M059J (cell line): ENCODE results near the gene NKX2-2. TPM values are rescaled to one million over a fixed set of nuclear protein-coding genes. Genes with fewer than 3 reads are reported as not detected.

Source experiments
- DNase-seq: peaks from one replicate; pipeline ENCODE4 v3.0.0-alpha.2; 2012; ENCODE audit warnings: low read depth
- total RNA-seq: library from RNA; depleted of rRNA; stranded (reverse); fragments of >200 nt; shearing (Covaris generic); gene quantifications from 2 replicates; pipeline ENCODE4 v1.2.3, GENCODE V29; 2014

Gene NKX2-2
- total RNA-seq, 1 experiment from 2014 or later: 1.7 TPM

DNA sequence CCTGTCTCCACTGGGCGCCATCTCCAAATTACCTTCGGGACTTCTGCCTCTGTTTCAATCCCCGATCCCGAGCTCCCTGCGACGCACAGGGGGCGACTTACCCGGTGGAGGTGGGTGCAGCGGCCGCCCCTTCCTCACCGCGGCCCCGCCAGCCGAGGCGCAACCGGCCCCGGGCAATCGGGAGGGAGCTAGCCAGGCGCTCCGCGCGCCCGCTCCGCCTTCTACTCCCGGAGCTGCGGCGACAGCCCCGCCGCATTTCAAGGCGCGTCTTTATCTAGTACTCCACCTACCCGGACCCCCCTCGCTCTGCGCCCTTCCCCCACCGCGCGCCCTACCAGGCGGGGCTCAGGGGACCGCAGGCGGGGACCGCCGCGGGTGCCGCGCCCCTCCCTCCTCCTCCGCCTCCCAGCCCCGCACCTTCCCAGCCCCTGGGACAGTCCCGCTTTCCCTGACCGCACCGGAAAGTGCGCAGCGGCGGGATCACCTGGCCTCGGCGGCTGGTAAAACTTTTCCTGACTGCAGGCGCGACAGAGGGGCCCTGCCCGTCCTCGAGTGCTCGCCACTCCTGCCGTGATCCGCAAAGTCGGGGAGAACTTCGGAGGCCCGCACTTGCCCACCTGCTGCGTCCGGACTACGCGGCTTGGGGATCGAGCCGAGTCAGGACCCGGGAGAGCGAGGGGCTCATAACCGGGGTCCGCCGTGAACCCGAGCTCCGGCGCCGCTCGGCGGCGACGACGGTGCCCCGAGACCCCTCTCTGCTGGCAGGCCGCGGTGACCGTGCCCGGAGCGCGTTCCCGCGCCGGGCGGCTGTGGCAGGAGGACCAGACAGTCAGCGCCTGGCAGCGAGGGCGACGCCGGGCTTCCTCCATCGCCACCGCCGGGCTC, 8.0 kb upstream of the NKX2-2 start:
- DNase-seq: no peak

DNA sequence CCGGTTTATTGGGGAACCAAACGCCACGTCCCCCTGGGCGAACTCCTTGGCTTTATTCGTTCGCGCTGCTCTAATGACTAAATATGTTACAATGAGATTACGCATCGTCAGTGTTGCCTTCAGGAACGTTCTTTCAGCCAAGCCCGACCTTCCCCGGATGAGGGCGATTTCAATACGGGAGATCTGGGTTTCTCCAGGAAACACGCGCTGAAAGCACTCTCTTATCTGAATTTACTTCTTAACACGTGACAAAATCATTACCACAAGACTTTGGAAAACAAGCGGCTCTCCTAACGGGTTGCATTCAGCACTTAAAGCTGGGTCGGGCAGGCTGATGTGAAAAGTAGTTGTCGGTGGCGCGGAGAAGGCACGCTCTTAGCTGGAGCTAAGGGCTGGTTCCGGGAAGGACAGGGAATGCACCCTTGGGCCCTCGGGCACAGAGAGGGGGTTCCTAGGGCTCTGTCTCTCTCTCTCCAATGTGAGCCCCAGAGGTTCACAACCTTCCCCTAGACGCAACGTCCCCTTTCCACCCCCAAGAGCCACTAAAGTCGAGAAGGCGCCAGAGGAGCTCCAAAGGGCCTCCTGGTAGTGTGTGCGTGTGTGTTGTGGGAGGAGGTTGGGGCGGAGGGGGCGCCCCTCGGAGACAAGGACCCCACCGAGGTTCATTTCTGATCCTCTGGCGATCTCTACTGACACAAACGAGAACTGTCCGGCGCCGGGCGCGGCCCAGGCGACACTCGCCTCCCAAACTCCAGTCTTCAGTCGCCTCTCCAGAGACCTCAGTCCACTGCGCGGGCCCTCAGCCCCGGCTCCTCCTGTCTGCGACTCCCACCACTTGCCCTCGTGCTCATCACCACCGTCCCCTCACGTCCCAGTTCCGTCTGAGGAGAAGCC, 7.1 kb upstream of the NKX2-2 start:
- peak; percentile 55 for DNase-seq

- no peak for DNase-seq
Observed at GRCh38 chr20:21519136-21519584, 5.3 kb upstream of the NKX2-2 start.

GRCh38 chr20:21518292-21518991, 4.6 kb upstream of the NKX2-2 start:
- DNase-seq: no peak

- DNase-seq: no peak
Observed at GRCh38 chr20:21517566-21518277, 3.9 kb upstream of the NKX2-2 start.

DNA sequence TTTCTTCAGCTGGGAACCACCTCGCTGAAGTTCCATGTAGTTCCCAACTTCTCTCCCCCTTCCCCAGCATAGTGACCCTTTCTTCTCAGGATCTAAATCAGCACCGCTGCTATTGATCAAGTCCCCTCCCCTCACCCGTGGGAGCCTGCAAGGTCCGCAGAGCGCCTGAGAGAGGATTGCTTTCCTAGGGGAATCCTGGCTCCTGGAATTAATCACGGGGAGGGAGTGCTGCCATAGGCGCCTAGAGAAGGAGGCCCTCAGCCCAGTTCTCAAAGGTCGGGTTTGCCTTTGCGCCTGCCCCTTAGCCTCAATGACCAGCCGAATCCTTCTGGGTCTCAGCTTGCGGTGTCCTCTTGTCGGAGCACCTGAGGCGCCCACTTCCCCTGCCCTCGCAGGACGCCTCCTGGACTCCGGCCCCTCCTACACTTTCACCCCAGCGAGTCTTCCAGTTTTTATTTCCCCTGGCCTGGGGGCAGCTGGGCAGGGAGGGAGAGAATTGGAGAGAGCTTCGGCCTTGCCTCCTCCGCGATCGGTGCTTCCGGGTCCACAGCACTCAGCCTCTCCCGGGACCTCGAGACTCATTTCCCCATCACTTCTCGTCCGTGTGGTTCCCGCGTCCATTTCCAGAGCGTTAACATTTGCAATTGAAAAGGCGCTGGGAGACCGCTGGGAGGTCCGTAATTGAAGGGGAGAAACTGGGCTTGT, 3.1 kb upstream of the NKX2-2 start:
- DNase-seq: no peak

DNA sequence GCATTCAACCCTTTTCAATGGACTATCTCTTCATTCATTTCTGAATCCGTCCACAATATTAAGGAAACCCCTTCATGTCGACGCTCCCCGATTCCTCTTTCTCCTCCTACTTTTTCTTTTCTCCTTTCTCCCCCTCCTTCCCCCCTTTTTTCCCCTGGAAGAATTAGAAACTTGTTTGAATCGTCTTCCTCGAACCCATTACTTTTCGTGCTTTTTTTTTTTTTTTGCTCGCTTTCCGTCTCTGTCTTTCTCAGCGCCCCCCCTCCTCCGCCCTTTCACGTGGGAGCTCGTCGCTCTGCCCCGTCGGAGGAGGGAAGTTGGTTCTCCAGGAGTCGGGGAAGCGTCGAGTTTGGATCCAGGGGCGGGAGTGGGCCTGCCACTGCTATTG, 2.3 kb upstream of the NKX2-2 start:
- no peak for DNase-seq

GRCh38 chr20:21515300-21516179, 1.7 kb upstream of the NKX2-2 start:
- DNase-seq: no peak

- peak; percentile 38 for DNase-seq
Observed at GRCh38 chr20:21514553-21515251, 838 bp upstream of the NKX2-2 start.

GRCh38 chr20:21513181-21513663, 642 bp downstream of the NKX2-2 start:
- DNase-seq: peak; percentile 43

DNA sequence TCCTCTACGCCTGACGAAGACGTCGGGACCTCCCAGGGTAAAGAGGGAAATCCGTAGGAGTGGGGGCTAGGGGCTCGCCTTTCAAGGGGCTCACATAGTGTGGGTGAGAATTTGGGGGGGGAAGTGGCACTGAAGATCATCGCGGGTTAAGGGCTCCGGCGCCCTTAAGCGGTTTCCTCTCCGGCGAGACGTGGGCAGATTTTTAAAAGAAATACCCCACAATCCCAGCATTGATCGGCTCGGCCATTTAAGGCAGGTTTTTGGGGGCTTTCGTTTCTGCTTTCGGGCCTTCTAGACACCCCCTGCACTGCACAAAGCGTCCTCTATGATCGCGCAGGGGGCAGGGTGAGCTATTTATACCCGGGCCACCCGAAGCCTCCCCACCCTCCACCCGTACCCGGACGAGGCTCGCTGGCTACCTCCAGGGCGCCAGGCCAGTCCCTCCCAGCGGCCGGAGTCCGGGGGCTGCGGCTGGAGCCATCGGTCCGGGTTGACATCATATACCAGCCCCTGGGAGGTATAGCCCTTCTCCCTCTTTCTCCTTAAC, 1.2 kb downstream of the NKX2-2 start:
- DNase-seq: peak; percentile 33

GRCh38 chr20:21511850-21512633, 1.8 kb downstream of the NKX2-2 start:
- no peak for DNase-seq

DNA sequence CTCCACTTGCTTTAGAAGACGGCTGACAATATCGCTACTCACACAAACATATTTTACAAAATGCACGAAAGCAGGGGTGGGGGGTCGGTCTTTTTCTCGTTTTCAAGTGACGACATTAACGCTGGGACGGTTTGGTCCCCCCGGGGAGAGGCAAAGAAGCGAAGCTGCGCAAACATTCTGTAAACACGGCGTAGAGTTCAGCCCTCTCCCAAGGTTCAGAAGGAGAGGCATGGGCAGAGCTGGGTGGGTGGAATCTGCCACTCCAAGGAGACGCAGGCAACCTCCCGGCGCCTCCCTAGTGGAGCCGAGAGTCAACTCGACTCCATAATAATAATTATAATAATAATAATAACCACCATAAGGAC, 2.4 kb downstream of the NKX2-2 start:
- no peak for DNase-seq

DNA sequence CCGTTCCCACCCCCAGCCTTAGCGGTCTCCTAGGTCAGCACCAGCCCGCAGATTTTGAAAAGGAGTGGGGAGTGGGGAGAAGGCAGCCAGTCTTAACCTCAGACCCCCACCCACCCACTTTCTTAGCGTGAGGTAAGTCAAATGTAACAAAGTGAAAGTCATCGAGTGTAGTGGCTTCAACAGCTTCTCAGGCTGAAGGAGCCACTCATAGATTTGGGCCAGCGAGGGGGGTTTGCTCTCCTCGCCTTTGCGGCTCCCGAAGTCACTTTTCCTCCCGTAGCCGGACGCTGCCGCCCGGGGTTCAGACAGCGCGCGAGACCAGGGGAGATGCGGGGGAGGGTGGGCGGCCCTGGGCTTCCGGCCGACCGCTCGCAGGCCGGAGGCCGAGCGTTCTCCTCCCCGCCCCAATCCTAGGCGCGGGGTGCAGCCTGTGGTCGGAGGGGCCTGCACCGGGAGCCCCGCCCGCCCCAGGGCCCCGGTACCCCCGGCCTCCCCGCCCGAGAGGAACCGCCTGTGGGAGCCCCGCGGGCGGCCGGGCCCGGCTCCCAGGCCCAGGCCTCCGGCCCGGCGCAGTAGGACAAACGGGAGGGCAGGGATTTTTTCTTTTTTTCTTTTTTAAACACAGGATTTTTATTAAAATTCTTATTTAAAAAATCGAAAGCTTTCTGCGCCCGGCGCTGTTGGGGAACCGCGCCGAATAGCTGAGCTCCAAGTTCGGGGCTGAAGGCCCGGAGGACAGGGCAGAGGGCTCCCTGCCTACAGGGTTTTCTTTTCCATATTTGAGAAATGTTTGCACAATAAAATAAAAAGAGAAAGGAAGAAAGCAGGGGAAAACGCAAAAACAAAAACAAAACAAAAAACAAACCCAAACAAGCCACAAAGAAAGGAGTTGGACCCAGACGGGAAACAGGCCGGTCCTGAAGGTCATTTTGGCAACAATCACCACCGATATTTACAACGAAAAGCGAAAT, 3.2 kb downstream of the NKX2-2 start:
- DNase-seq: no peak

- peak; percentile 36 for DNase-seq
Observed at GRCh38 chr20:21509597-21510371, 4.1 kb downstream of the NKX2-2 start.

DNA sequence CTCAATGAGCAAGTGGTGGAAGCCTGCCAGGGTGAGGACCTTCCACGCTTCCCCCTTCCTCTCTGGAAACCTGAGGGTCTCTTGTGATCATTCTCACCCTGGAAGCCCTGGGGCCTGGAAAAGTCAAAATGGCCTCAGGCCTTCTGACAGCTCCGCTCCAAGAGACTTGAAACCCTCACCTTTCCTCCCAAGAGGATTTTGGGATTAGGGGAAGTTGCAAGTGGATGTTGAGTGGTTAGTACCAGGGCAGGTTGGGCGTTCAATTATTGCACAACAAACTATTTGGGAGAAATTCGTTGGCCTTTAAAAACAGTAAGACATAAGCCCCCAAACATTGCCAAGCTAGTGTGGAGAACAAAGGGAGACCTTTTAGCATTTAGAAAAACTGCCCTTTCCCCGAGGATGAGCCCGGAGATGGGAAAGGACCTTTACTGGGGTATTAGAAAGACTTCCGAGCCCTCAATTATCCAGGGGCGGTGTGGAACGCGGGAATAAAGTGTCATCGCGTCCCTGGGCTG, 4.7 kb downstream of the NKX2-2 start:
- DNase-seq: no peak
